Psoas muscle (tissue), 8 donors: ENCODE results near the gene GGA1. TPM values are rescaled to one million over a fixed set of nuclear protein-coding genes. Genes with fewer than 3 reads are reported as not detected.

ENCODE experiments used
- ATAC-seq, 4 donors: fragments of 200-7000 bp; cut with Tn5 transposase; one replicate each; pipeline ENCODE4 v1.9.1; 2020; ENCODE audit warnings: moderate library complexity in 3 of 4, mild to moderate bottlenecking in 2 of 4
- DNase-seq, 2 donors: peaks; one replicate each; pipeline ENCODE4 v3.0.0-alpha.2; 2020
- H3K27ac ChIP-seq: fragments of 200-600 bp; one replicate; pipeline ENCODE4 v1.8.0; 2022
- H3K27me3 ChIP-seq, 3 donors: fragments of 200-600 bp in 1 of 3; one replicate each; pipeline versions ENCODE4 v1.6.1 to v1.8.0; 2013 to 2022; ENCODE audit warnings: low read length in 2 of 3, mild to moderate bottlenecking in 2 of 3, moderate library complexity in 1 of 3; ENCODE audit not compliant: insufficient read depth in 3 of 3
- H3K36me3 ChIP-seq, 2 donors: fragments of 200-600 bp in 1 of 2; one replicate each; pipeline versions ENCODE4 v1.6.1 to v1.8.0; 2013 to 2022; ENCODE audit warnings: low read depth in 1 of 2, mild to moderate bottlenecking in 1 of 2, moderate library complexity in 1 of 2; ENCODE audit not compliant: insufficient read depth in 1 of 2
- H3K4me1 ChIP-seq: fragments of 200-600 bp; one replicate; pipeline ENCODE4 v1.8.0; 2022
- H3K4me3 ChIP-seq: fragments of 200-600 bp; one replicate; pipeline ENCODE4 v1.8.0; 2022; ENCODE audit warnings: mild to moderate bottlenecking
- H3K9me3 ChIP-seq: fragments of 200-600 bp; one replicate; pipeline ENCODE4 v1.8.0; 2022
- CTCF ChIP-seq: fragments of 200-600 bp; IDR thresholded peaks from one replicate; pipeline ENCODE4 v1.8.0; 2022; ENCODE audit warnings: antibody characterized with exemption
- WGBS, 3 donors: extraction: QIAGEN DNeasy Blood & Tissue Kit; methylation state at CpG; one replicate each; pipeline versions ENCODE4 v1.1.6 to v1.1.7; 2013; 5-methylcytosine and 5-hydroxymethylcytosine counted together
- intact Hi-C, 2 donors: fragments of 100-400 bp; cut with DNase I; formaldehyde crosslinking; loops; one replicate each; pipeline versions ENCODE4 v1.11.0 to v1.14.2; 2022
- polyA plus RNA-seq, 3 donors: library from polyadenylated mRNA; stranded (reverse); fragments of 200-250 nt; gene quantifications; one replicate each; pipeline ENCODE4 v1.2.3, GENCODE V29; 2013
- total RNA-seq, 4 donors: library from RNA; stranded (reverse); fragmentation: NEBNext Ultra II Directional in 2 of 4; extraction: Animal tissue kit (Norgen Biotek cat#: 25700) in 2 of 4; gene quantifications; one replicate each; pipeline versions ENCODE4 v1.2.1 to v1.2.4, GENCODE V29; 2021 to 2023
- donor health status: healthy with polysubstance abuse.
- donor health status: DM: no; HTN: no; CAD: no; lungs with moderate emphysema.
- donor health status: Bipolar disorder and iron deficiency.
- donor health status: healthy.
- donor health status: DM: yes; HTN: yes; CAD: no.
- donor health status: DM: no; HTN: no; CAD: no.
- donor health status: DM: no; HTN: no; CAD: no.
- donor health status: DM: yes; HTN: yes; CAD: no.

Gene GGA1
- total and polyA plus RNA-seq, 7 donors: 30.2 to 39.4 (median 33.9) TPM

- intact Hi-C loops: loop anchor here in 1 of 2 donors (5.0 kb wide), 1 partner anchor 151 kb away; no protein-coding TSS in a partner anchor
- 92 to 97% (median 93%) methylated on average over 5 of the region's 5 CpGs for WGBS, 3 donors
- no peak for TF ChIP-seq CTCF
- Histone ChIP-seq H3K27ac (no peak overlapping the region), H3K4me3 (no peak overlapping the region), H3K36me3 (no peaks in the 10 kb centered on the region), H3K4me1 (no peaks in the 10 kb centered on the region), H3K27me3 (peaks cover 0 to 10% (median 0%) of the 10 kb centered on the region in 3 donors), H3K9me3 (no peaks in the 10 kb centered on the region)
- no peak for ATAC-seq
- DNase-seq: no peak
Measured at GRCh38 chr22:37641561-37641949, 32.9 kb downstream of the GGA1 start.

GRCh38 chr22:37643225-37643847 is 34.7 kb downstream of the GGA1 start:
- no peak overlapping the region for H3K4me3 ChIP-seq
- peak; percentile 95 for TF ChIP-seq CTCF
- 28 to 31% (median 30%) methylated on average over 9 of the region's 9 CpGs for WGBS, 3 donors
- peaks cover 0 to 10% (median 0%) of the 10 kb centered on the region in 3 donors for H3K27me3 ChIP-seq
- no peaks in the 10 kb centered on the region for H3K36me3 ChIP-seq
- no peaks in the 10 kb centered on the region for H3K4me1 ChIP-seq
- H3K9me3 ChIP-seq: no peaks in the 10 kb centered on the region
- DNase-seq (peak; percentile 87 to 93), ATAC-seq (peak; percentile 86 to 91 (median 90))
- H3K27ac ChIP-seq: no peak overlapping the region
- intact Hi-C loops: loop anchor here (1.0 to 5.0 kb wide), 4 partner anchors 37 to 149 kb away; no protein-coding TSS in a partner anchor

GRCh38 chr22:37647317-37647716 is 38.7 kb downstream of the GGA1 start:
- ATAC-seq (no peak), DNase-seq (no peak)
- intact Hi-C loops: no loop called here
- Histone ChIP-seq H3K27ac (no peak overlapping the region), H3K4me1 (no peaks in the 10 kb centered on the region), H3K4me3 (no peak overlapping the region), H3K27me3 (no peaks in the 10 kb centered on the region), H3K36me3 (no peaks in the 10 kb centered on the region), H3K9me3 (no peaks in the 10 kb centered on the region)
- no peak for TF ChIP-seq CTCF
- 95 to 98% (median 97%) methylated on average over 9 of the region's 9 CpGs for WGBS, 3 donors

- Histone ChIP-seq H3K9me3 (no peaks in the 10 kb centered on the region), H3K27ac (no peak overlapping the region), H3K4me3 (no peak overlapping the region), H3K27me3 (no peaks in the 10 kb centered on the region), H3K4me1 (no peaks in the 10 kb centered on the region), H3K36me3 (no peaks in the 10 kb centered on the region)
- intact Hi-C loops: no loop called here
- no peak for TF ChIP-seq CTCF
- 59 to 70% (median 68%) methylated on average over 9 of the region's 9 CpGs for WGBS, 3 donors
- DNase-seq: no peak
- no peak for ATAC-seq
Measured at GRCh38 chr22:37647928-37648327, 39.3 kb downstream of the GGA1 start.
